ENCODE results near the gene MAIP1. TPM values are rescaled to one million over a fixed set of nuclear protein-coding genes. Genes with fewer than 3 reads are reported as not detected.

MAIP1 gene
- 10 to 100 TPM; 17.0 to 27.4 (median 26.6) TPM for total RNA-seq

GRCh38 chr2:199955339-199956061 lies at the start of gene MAIP1, which contains the start of gene TYW5:
MAIP1 (plus strand) TSS chr2:199955582; CDS start chr2:199955799, 217 bp downstream.
TYW5 (minus strand) TSS chr2:199955491; CDS start chr2:199955470, 21 bp downstream.
- intact Hi-C loops (cut with DNase I; ENCODE audit: low total_unique reads): loop anchor here (5.0 kb wide), 1 partner anchor 1177 kb away; no protein-coding TSS in a partner anchor
- Histone ChIP-seq H3K27me3 (no peaks in the 10 kb centered on the region), H3K4me1 (peaks cover 0 to 18% of the 10 kb centered on the region in 2 donors), H3K27ac (peak within 1 kb of the TSS; percentile 85 to 95), H3K9me3 (no peaks in the 10 kb centered on the region), H3K4me3 (peak within 1 kb of the TSS; percentile 94 to 99 (median 96)), H3K36me3 (no peaks in the 10 kb centered on the region)
- DNase-seq (ENCODE audit: low spot score in 2 of 2): peak; percentile 64 to 76
- no peak for TF ChIP-seq POLR2A (IDR thresholded peaks at IDR 0.05)
- peak in 2 of 3 donors; percentile 31 to 73 for TF ChIP-seq POLR2AphosphoS5 (IDR thresholded peaks at IDR 0.05)
- TF ChIP-seq CTCF (IDR thresholded peaks at IDR 0.05): peak in 2 of 3 donors; percentile 24 to 35

- Histone ChIP-seq H3K4me3 (no peak overlapping the region), H3K4me1 (peaks cover 0 to 1% of the 10 kb centered on the region in 2 donors), H3K27ac (no peak overlapping the region), H3K9me3 (no peaks in the 10 kb centered on the region), H3K27me3 (no peaks in the 10 kb centered on the region), H3K36me3 (no peaks in the 10 kb centered on the region)
- DNase-seq (ENCODE audit: low spot score in 2 of 2): no peak
- TF ChIP-seq CTCF (IDR thresholded peaks at IDR 0.05) (no peak), POLR2AphosphoS5 (IDR thresholded peaks at IDR 0.05) (no peak), POLR2A (IDR thresholded peaks at IDR 0.05) (no peak)
- intact Hi-C loops (cut with DNase I; ENCODE audit: low total_unique reads): no loop called here
These were observed 48.2 kb upstream of the MAIP1 start for GRCh38 chr2:199907008-199907714.

DNA sequence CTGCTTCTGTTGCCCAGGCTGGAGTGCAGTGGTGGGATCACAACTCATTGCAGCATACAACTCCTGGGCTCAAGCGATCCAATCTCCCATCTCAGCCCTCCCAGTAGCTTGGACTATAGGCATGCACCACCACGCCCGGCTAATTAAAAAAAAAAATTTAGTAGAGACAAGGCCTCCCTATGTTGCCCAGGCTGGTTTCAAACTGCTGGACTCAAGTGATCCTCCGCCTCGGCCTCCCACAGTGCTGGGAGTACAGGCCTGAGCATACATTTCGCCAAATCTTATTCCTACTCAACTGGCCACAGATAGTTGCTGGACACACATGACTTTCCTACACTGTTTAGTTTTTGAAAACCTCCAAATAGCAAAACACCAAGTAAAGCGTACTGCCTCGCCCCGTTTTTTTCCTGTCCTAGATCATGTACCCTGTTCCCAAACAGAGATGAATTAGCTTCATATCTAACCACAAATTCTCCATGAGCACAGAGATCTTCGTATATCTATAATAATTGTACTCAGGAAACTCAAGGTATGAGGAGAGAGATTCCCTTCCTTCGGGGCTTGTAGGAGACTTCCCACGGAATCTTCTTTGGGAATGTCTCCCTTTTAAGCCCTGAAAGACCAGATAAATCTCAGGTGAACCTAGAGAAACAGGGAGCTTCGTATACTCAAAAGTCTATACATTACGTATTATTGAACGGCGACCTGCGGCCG lies 44.9 kb upstream of the MAIP1 start:
- Histone ChIP-seq H3K36me3 (no peaks in the 10 kb centered on the region), H3K4me1 (peaks cover 0 to 7% of the 10 kb centered on the region in 2 donors), H3K4me3 (peak overlapping the region; percentile 80 to 96 (median 94)), H3K27me3 (no peaks in the 10 kb centered on the region), H3K27ac (peak overlapping the region; percentile 95 to 96), H3K9me3 (no peaks in the 10 kb centered on the region)
- TF ChIP-seq POLR2A (IDR thresholded peaks at IDR 0.05): no peak
- TF ChIP-seq CTCF (IDR thresholded peaks at IDR 0.05): no peak
- TF ChIP-seq POLR2AphosphoS5 (IDR thresholded peaks at IDR 0.05): no peak
- no peak for DNase-seq (ENCODE audit: low spot score in 2 of 2)
- intact Hi-C loops (cut with DNase I; ENCODE audit: low total_unique reads): no loop called here

DNA sequence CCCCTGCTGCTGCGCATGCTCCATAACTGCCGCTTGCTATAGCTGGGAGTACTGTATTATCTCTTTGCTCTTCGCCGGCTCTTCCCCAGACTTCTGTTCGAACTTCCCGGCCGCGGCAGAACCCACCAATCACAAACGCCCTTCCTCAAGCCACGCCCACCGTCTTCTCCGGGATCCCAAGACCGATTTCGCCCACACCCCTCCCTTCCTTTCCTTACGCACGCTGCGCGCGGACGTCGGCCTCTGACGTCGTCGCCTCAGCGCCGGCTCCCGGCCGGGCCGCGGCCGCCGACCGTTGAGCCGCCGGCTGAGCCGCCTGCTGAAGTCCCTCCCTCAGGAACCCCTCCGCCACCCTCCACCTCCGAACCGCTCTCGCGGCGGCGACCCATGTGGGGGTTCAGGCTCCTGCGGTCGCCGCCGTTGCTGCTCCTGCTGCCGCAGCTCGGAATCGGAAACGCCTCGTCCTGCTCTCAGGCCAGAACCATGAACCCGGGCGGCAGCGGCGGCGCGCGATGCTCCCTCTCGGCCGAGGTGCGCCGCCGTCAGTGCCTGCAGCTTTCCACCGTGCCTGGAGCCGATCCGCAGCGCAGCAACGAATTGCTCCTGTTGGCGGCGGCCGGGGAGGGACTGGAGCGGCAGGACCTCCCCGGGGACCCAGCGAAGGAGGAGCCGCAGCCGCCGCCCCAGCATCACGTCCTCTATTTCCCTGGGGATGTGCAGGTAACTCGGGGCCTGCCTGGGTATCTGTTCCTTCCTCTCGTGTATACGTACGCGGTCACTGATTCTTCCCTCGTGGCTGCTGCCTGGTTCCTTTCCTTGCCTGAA lies 44.1 kb upstream of the MAIP1 start, which contains the start of gene C2orf69:
TSS of gene C2orf69 (plus strand) at position 242 of the 825 bp plus-strand sequence. CDS start at position 388, 146 bp downstream.
- TF ChIP-seq POLR2A (IDR thresholded peaks at IDR 0.05) (peak; percentile 45), CTCF (IDR thresholded peaks at IDR 0.05) (no peak), POLR2AphosphoS5 (IDR thresholded peaks at IDR 0.05) (peak; percentile 53 to 88 (median 55))
- Histone ChIP-seq H3K4me3 (peak within 1 kb of the TSS; percentile 80 to 96 (median 94)), H3K4me1 (peaks cover 0 to 7% of the 10 kb centered on the region in 2 donors), H3K27ac (peak within 1 kb of the TSS; percentile 95 to 96), H3K9me3 (no peaks in the 10 kb centered on the region), H3K27me3 (no peaks in the 10 kb centered on the region), H3K36me3 (no peaks in the 10 kb centered on the region)
- intact Hi-C loops (cut with DNase I; ENCODE audit: low total_unique reads): no loop called here
- DNase-seq (ENCODE audit: low spot score in 2 of 2): peak; percentile 94 to 97
